MCF 10A (cell line): ENCODE measurements around the gene MARCKS. TPM values are rescaled to one million over a fixed set of nuclear protein-coding genes. Genes with fewer than 3 reads are reported as not detected.

Experiments
- Bru-seq: library from RNA; stranded (reverse); fragments of 400-500 nt; gene quantifications from one replicate; lab custom pipeline; 2021; lab: Mats Ljungman, UMichigan
- BruChase-seq, 2 experiments: library from RNA; stranded (reverse); fragments of 400-500 nt; gene quantifications; one replicate each; lab custom pipeline; 2021; lab: Mats Ljungman, UMichigan
- BruUV-seq: library from RNA; stranded (reverse); fragments of 400-500 nt; replicated peaks from 2 replicates; lab custom pipeline; 2021; lab: Mats Ljungman, UMichigan
- CTCF ChIA-PET: fragments of 300-600 bp; sonication (Branson Sonifier 250); formaldehyde crosslinking; extraction: SDS; loops from one replicate; lab custom pipeline; 2021; ENCODE audit warnings: antibody characterized with exemption, inconsistent platforms; lab: Yijun Ruan, JAX
- POLR2A ChIA-PET: fragments of 300-600, 350-650 bp; sonication (Branson Sonifier 250); formaldehyde crosslinking; extraction: SDS; loops from one replicate; lab custom pipeline; 2020; ENCODE audit warnings: antibody characterized with exemption, inconsistent platforms; lab: Yijun Ruan, JAX
- DNase-seq: peaks from one replicate; pipeline ENCODE4 v3.0.0-alpha.2; 2018; ENCODE audit not compliant: unreplicated experiment
- H3K27ac Mint-ChIP-seq: one replicate; pipeline ENCODE4 v1.8.0; 2022; ENCODE audit warnings: mild to moderate bottlenecking, low read depth, mixed read lengths; ENCODE audit not compliant: unreplicated experiment
- H3K27me3 Mint-ChIP-seq: one replicate; pipeline ENCODE4 v1.8.0; 2022; ENCODE audit warnings: mixed read lengths; ENCODE audit not compliant: insufficient read depth, unreplicated experiment
- H3K36me3 Mint-ChIP-seq: one replicate; pipeline ENCODE4 v1.8.0; 2022; ENCODE audit warnings: mild to moderate bottlenecking, moderate library complexity, mixed read lengths; ENCODE audit not compliant: insufficient read depth, unreplicated experiment
- H3K4me1 Mint-ChIP-seq: one replicate; pipeline ENCODE4 v1.8.0; 2022; ENCODE audit warnings: mixed read lengths; ENCODE audit not compliant: insufficient read depth, unreplicated experiment
- H3K4me3 Mint-ChIP-seq: one replicate; pipeline ENCODE4 v1.8.0; 2022; ENCODE audit warnings: mild to moderate bottlenecking, moderate library complexity, mixed read lengths; ENCODE audit not compliant: unreplicated experiment
- H3K9me3 Mint-ChIP-seq: one replicate; pipeline ENCODE4 v1.8.0; 2022; ENCODE audit warnings: mixed read lengths; ENCODE audit not compliant: unreplicated experiment
- intact Hi-C: fragments of 100-400 bp; cut with micrococcal nuclease; formaldehyde crosslinking; loops from 2 replicates; pipeline ENCODE4 v1.14.1; 2022
- long read RNA-seq: library from polyadenylated mRNA; stranded (forward); transcript quantifications from one replicate; pipeline ENCODE4 v2.0.0, GENCODE V29; 2022
- total RNA-seq: library from RNA; stranded (reverse); gene quantifications from 2 replicates; pipeline ENCODE4 v1.2.3, GENCODE V29; 2022
- TF ChIP-seq, protein P1 (sequence below): fragments of 200-600 bp; IDR thresholded peaks from one replicate; pipeline ENCODE4 v1.8.0; 2022; ENCODE audit warnings: antibody characterized with exemption, mild to moderate bottlenecking; ENCODE audit not compliant: unreplicated experiment

Gene MARCKS, protein sequence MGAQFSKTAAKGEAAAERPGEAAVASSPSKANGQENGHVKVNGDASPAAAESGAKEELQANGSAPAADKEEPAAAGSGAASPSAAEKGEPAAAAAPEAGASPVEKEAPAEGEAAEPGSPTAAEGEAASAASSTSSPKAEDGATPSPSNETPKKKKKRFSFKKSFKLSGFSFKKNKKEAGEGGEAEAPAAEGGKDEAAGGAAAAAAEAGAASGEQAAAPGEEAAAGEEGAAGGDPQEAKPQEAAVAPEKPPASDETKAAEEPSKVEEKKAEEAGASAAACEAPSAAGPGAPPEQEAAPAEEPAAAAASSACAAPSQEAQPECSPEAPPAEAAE
- 39.3 and 59.9 TPM in 2 replicates for total RNA-seq
- percentile 94 among the genes with signal in this experiment for Bru-seq, nascent RNA
- BruChase-seq, experiment 1, labeled RNA remaining after a 6-hour chase = percentile 99 among the genes with signal in this experiment
- percentile 99 among the genes with signal in this experiment for BruChase-seq, experiment 2, labeled RNA remaining after a 2-hour chase
- long read RNA-seq, full-length matches to known transcripts = 123 of 145 reads
- long read RNA-seq, partial matches to known transcripts = 17 of 145 reads
- long read RNA-seq, other reads (novel, unspliced or antisense) = 5 of 145 reads

DNA sequence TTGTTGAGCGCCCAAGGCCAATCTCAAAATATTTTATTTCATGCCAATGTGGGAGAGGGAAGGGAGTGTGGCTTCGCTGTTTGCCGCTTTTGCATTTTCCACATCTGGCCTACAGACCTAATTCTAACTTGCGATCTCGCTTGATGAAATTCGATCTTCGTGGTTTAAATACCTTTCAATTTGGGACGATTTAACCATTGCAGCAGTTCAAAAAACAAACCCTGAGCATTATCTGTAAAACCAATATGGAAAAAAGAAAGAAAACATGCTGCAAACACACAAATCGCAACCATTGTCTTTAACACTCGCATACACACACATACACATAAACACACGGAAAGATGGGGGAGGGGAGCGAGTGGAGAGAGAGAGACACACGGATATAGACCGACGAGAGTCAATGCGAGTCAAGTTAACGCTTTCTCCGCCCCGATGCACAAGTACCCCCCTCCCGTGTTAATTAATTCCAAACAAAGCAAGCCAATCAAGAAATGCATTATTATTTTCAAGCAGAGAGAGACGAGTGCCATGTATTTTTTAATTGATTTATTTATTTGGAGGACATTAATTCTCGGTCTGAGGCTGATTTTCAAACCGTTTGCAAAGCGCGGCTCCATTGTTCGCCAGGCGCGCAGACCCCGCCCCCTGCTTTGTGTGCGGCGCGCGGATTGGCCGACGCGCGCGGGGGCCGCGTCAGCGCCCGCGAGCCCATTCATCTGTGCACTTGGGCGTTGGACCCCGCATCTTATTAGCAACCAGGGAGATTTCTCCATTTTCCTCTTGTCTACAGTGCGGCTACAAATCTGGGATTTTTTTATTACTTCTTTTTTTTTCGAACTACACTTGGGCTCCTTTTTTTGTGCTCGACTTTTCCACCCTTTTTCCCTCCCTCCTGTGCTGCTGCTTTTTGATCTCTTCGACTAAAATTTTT, at the start of gene MARCKS:
Gene MARCKS (plus strand): TSS at position 721 of the 931 bp plus-strand sequence. CDS start 401 bp downstream, outside the sequence.
- no TSS peak for BruUV-seq
- peaks cover 15% of the 10 kb centered on the region for H3K36me3 Mint-ChIP-seq
- H3K9me3 Mint-ChIP-seq = no peaks in the 10 kb centered on the region
- TF ChIP-seq, protein P1, sequence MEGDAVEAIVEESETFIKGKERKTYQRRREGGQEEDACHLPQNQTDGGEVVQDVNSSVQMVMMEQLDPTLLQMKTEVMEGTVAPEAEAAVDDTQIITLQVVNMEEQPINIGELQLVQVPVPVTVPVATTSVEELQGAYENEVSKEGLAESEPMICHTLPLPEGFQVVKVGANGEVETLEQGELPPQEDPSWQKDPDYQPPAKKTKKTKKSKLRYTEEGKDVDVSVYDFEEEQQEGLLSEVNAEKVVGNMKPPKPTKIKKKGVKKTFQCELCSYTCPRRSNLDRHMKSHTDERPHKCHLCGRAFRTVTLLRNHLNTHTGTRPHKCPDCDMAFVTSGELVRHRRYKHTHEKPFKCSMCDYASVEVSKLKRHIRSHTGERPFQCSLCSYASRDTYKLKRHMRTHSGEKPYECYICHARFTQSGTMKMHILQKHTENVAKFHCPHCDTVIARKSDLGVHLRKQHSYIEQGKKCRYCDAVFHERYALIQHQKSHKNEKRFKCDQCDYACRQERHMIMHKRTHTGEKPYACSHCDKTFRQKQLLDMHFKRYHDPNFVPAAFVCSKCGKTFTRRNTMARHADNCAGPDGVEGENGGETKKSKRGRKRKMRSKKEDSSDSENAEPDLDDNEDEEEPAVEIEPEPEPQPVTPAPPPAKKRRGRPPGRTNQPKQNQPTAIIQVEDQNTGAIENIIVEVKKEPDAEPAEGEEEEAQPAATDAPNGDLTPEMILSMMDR = no peak
- intact Hi-C loops = loop anchor here (1.0 to 2.0 kb wide), 2 partner anchors 168 to 202 kb away; no protein-coding TSS in a partner anchor
- no peak within 1 kb of the TSS for H3K27ac Mint-ChIP-seq
- CTCF ChIA-PET = interaction anchor here (0.6 to 1.5 kb wide), 2 partner anchors 217 to 443 kb away, joined by 4 to 6 read pairs; no protein-coding TSS in a partner anchor
- no peaks in the 10 kb centered on the region for H3K4me1 Mint-ChIP-seq
- POLR2A ChIA-PET = interaction anchor here (0.8 to 1.4 kb wide), 5 partner anchors 137 to 407 kb away, joined by 3 to 6 read pairs (median 3); no protein-coding TSS in a partner anchor
- H3K4me3 Mint-ChIP-seq = no peak within 1 kb of the TSS
- no peaks in the 10 kb centered on the region for H3K27me3 Mint-ChIP-seq
- peak; percentile 84 for DNase-seq

DNA sequence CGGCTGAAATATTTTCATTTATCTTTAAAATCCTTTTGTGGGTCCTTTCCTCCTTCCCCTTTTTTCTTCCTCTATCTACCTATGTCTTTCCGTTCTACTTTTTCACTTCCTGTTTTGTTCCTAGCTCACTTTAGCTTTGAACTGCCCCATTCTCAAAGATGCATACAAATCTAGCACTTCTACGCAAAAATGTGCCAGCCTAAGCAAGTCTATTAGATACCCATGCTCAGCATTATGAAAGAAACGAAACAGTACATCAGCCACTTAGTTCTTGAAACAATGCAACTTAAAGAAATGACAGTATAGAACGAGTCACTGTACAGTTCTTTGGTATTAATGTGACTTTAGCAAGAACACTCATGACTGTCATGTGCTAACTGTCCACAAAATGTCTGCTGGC, 47.3 kb upstream of the MARCKS start:
- CTCF ChIA-PET = no interaction called here
- DNase-seq = no peak
- Mint-ChIP-seq H3K4me3 (no peak overlapping the region), H3K9me3 (no peaks in the 10 kb centered on the region), H3K4me1 (no peaks in the 10 kb centered on the region), H3K27ac (no peak overlapping the region), H3K27me3 (no peaks in the 10 kb centered on the region), H3K36me3 (no peaks in the 10 kb centered on the region)
- POLR2A ChIA-PET = no interaction called here
- intact Hi-C loops = no loop called here
- no TSS peak for BruUV-seq
- TF ChIP-seq, protein P1 = no peak

DNA sequence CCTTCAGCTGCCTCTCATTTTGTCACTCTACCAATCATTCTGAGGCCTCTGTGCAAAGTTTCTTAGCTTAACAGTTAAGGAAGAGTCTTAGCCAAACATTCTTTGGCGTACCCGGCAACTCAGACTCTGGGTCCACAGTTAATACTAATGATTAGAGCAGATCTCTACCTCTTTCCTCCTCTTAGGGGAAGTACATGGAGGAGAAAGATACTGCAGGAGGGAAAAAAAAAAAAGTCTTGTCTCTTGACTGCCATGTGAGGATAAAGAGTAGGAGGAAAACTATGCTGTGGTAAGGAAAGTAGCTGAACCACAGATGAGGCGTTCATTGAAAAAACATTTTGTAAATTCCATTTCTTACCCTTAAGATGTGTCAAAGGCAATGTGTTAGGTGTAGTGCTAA, 44.0 kb upstream of the MARCKS start:
- H3K27ac Mint-ChIP-seq = no peak overlapping the region
- no TSS peak for BruUV-seq
- TF ChIP-seq, protein P1 = no peak
- H3K27me3 Mint-ChIP-seq = no peaks in the 10 kb centered on the region
- no peaks in the 10 kb centered on the region for H3K4me1 Mint-ChIP-seq
- H3K36me3 Mint-ChIP-seq = no peaks in the 10 kb centered on the region
- intact Hi-C loops = no loop called here
- CTCF ChIA-PET = no interaction called here
- H3K9me3 Mint-ChIP-seq = no peaks in the 10 kb centered on the region
- no peak overlapping the region for H3K4me3 Mint-ChIP-seq
- POLR2A ChIA-PET = no interaction called here
- no peak for DNase-seq
